Glomerular endothelial cell (primary cell): Measurements from ENCODE around the gene SH3BP5. TPM values are rescaled to one million over a fixed set of nuclear protein-coding genes. Genes with fewer than 3 reads are reported as not detected.

Source experiments
- DNase-seq: peaks from one replicate; pipeline ENCODE4 v3.0.0-alpha.2; 2011; ENCODE audit warnings: low read depth, low spot score; ENCODE audit errors: extremely low read depth
- total RNA-seq: library from RNA; depleted of rRNA; stranded (reverse); fragments of >200 nt; gene quantifications from 2 replicates; pipeline ENCODE4 v1.2.3, GENCODE V29; 2015

The SH3BP5 gene
- total RNA-seq, 1 donor from 2014 or later, result 204 TPM

- no peak for DNase-seq
Observed at GRCh38 chr3:15326037-15326436, 6.3 kb downstream of the SH3BP5 start.

GRCh38 chr3:15325228-15325627 is 7.2 kb downstream of the SH3BP5 start:
- no peak for DNase-seq

GRCh38 chr3:15324379-15324808 is 8.0 kb downstream of the SH3BP5 start:
- DNase-seq, result no peak

- no peak for DNase-seq
Observed at GRCh38 chr3:15323063-15323462, 9.3 kb downstream of the SH3BP5 start.

- no peak for DNase-seq
Observed at GRCh38 chr3:15321349-15321748, 11.0 kb downstream of the SH3BP5 start.

- no peak for DNase-seq
Observed at GRCh38 chr3:15319575-15319974, 12.8 kb downstream of the SH3BP5 start.

GRCh38 chr3:15319136-15319535 is 13.2 kb downstream of the SH3BP5 start:
- no peak for DNase-seq

- no peak for DNase-seq
Observed at GRCh38 chr3:15318661-15319060, 13.7 kb downstream of the SH3BP5 start.

- no peak for DNase-seq
Observed at GRCh38 chr3:15316998-15317435, 15.4 kb downstream of the SH3BP5 start.

- DNase-seq, result no peak
Observed at GRCh38 chr3:15315003-15315402, 17.4 kb downstream of the SH3BP5 start.

- DNase-seq, result no peak
Observed at GRCh38 chr3:15314276-15314675, 18.1 kb downstream of the SH3BP5 start.

- DNase-seq, result no peak
Observed at GRCh38 chr3:15313461-15313860, 18.9 kb downstream of the SH3BP5 start.

- DNase-seq, result no peak
Observed at GRCh38 chr3:15312550-15312949, 19.8 kb downstream of the SH3BP5 start.

GRCh38 chr3:15310491-15311370 is 21.7 kb downstream of the SH3BP5 start:
- DNase-seq, result no peak

- DNase-seq, result no peak
Observed at GRCh38 chr3:15309662-15310335, 22.6 kb downstream of the SH3BP5 start.

GRCh38 chr3:15307580-15307979 is 24.8 kb downstream of the SH3BP5 start:
- DNase-seq, result no peak

- no peak for DNase-seq
Observed at GRCh38 chr3:15306979-15307359, 25.4 kb downstream of the SH3BP5 start.

- DNase-seq, result no peak
Observed at GRCh38 chr3:15305359-15305844, 27.0 kb downstream of the SH3BP5 start.

- no peak for DNase-seq
Observed at GRCh38 chr3:15303728-15304127, 28.7 kb downstream of the SH3BP5 start.

GRCh38 chr3:15303216-15303615 is 29.2 kb downstream of the SH3BP5 start:
- DNase-seq, result no peak

GRCh38 chr3:15301761-15302160 is 30.6 kb downstream of the SH3BP5 start:
- no peak for DNase-seq
